ENCODE data around the gene TUBB3. TPM values are rescaled to one million over a fixed set of nuclear protein-coding genes. Genes with fewer than 3 reads are reported as not detected.

The TUBB3 gene
- total and polyA plus RNA-seq, 2 donors (not counting 1 experiment from before 2014, with no cell fraction given) = 0.34 to 4.4 TPM

DNA sequence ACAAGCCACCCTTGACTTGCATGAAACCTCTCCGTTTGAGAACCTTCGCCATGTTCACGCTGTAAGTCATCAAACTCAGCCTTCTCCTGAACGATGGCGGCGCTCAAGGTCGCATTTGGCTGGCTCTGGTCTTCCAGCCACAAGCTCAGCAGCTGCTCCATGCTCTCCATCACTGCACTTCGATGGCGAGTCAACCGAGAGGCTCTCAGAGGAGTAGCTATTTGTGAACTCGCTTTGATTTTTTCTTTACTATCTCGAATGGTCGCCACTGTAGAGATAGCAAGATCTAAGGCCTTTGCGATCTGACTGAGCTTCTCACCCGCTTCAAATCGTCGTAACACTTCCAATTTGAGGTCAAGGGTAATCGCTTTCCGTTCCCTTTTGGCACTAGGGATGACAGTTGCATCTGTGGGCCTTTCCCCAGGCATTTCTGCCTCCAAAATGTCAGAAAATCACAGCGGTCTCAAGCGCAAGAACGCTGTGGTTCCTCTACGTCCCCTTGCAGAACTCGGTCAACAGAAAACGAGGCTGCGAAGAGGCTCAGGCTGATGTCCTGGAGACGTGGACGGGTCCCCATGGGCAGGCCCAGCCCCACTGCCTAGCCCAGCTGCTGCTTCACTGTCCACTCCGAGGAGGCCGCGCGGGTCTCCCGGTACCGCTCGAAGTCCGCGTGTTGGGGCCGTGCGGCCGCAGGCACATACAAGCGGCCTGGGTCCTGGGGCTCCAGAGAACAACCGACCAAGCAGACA lies 48.5 kb downstream of the TUBB3 start:
- intact Hi-C loops (cut with micrococcal nuclease) = loop anchor here (1.0 to 5.0 kb wide), 5 partner anchors 15 to 53 kb away; partner anchors contain the start of genes DEF8 and MC1R
- CTCF ChIA-PET = interaction anchor here (0.8 to 1.7 kb wide), 4 partner anchors 21 to 61 kb away, joined by 3 to 5 read pairs (median 4); no protein-coding TSS in a partner anchor
- peaks cover 58% of the 10 kb centered on the region for H3K79me2 ChIP-seq (ENCODE audit: control insufficient read depth, insufficient read depth, low read length)

More for the DNA sequence above, 48.5 kb downstream of the TUBB3 start:
- H3K9me3 ChIP-seq (ENCODE audit: control extremely low read depth in 1 of 3, control insufficient read depth in 2 of 3, insufficient read depth in 1 of 3, low read length in 2 of 3) = peaks cover 0 to 4% (median 0%) of the 10 kb centered on the region in 3 donors
- Mint-ChIP-seq H3K4me1 (peaks cover 44% of the 10 kb centered on the region), H3K27me3 (no peaks in the 10 kb centered on the region), H3K4me3 (peak overlapping the region; percentile 99), H3K9me3 (ENCODE audit: insufficient read depth) (no peaks in the 10 kb centered on the region), H3K27ac (peak overlapping the region; percentile 98)
- peak overlapping the region in 1 of 2 donors; percentile 88 for H3K27ac ChIP-seq (ENCODE audit: low read length in 2 of 2)
- peaks cover 9% of the 10 kb centered on the region for H4K20me1 ChIP-seq (ENCODE audit: control insufficient read depth, insufficient read depth, low read length, poor library complexity, severe bottlenecking)
- 54% methylated on average over 42 of the region's 42 CpGs for WGBS (ENCODE audit: insufficient coverage)
- H3K9ac ChIP-seq (ENCODE audit: low read length) = peak overlapping the region; percentile 97
- TF ChIP-seq, protein P1, sequence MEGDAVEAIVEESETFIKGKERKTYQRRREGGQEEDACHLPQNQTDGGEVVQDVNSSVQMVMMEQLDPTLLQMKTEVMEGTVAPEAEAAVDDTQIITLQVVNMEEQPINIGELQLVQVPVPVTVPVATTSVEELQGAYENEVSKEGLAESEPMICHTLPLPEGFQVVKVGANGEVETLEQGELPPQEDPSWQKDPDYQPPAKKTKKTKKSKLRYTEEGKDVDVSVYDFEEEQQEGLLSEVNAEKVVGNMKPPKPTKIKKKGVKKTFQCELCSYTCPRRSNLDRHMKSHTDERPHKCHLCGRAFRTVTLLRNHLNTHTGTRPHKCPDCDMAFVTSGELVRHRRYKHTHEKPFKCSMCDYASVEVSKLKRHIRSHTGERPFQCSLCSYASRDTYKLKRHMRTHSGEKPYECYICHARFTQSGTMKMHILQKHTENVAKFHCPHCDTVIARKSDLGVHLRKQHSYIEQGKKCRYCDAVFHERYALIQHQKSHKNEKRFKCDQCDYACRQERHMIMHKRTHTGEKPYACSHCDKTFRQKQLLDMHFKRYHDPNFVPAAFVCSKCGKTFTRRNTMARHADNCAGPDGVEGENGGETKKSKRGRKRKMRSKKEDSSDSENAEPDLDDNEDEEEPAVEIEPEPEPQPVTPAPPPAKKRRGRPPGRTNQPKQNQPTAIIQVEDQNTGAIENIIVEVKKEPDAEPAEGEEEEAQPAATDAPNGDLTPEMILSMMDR (IDR thresholded peaks at IDR 0.05) = no peak
- TF ChIP-seq EZH2 (IDR thresholded peaks at IDR 0.05; ENCODE audit: borderline replicate concordance, insufficient read depth, low read depth, low read length, poor library complexity, severe bottlenecking) = no peak
- peaks cover 0 to 7% of the 10 kb centered on the region in 2 experiments for H3K36me3 ChIP-seq (replicated peaks in 1 of 2; ENCODE audit: control extremely low read depth in 1 of 2, control insufficient read depth in 1 of 2, extremely low read depth in 1 of 2, insufficient read depth in 2 of 2, low read length in 1 of 2)
- H3K4me1 ChIP-seq (ENCODE audit: control insufficient read depth in 2 of 2, insufficient read depth in 2 of 2, low read length in 2 of 2) = peaks cover 30 to 42% of the 10 kb centered on the region in 2 donors
- H3K27me3 ChIP-seq (replicated peaks in 1 of 4; ENCODE audit: control extremely low read depth in 1 of 4, control insufficient read depth in 3 of 4, insufficient read depth in 4 of 4, low read length in 3 of 4) = no peaks in the 10 kb centered on the region
- H3K4me3 ChIP-seq (ENCODE audit: control extremely low read depth in 1 of 5, extremely low read depth in 1 of 5, insufficient read depth in 1 of 5, low read depth in 2 of 5, low read length in 4 of 5) = peak overlapping the region; percentile 45 to 97 (median 82)
- H2AFZ ChIP-seq (ENCODE audit: insufficient read depth, low read depth, low read length, poor library complexity, severe bottlenecking) = peak overlapping the region; percentile 99
- POLR2A ChIA-PET = interaction anchor here (0.5 to 1.3 kb wide), 6 partner anchors 15 to 1578 kb away, joined by 3 to 4 read pairs (median 3); partner anchors contain the start of gene DEF8
- DNase-seq = no peak
- peak; percentile 4 for ATAC-seq (ENCODE audit: low read depth)
- peak overlapping the region; percentile 98 for H3K4me2 ChIP-seq (replicated peaks; ENCODE audit: low read depth, low read length, poor library complexity, severe bottlenecking)

All from B cell (primary cell).